ENCODE measurements around the gene RNASE13. TPM values are rescaled to one million over a fixed set of nuclear protein-coding genes. Genes with fewer than 3 reads are reported as not detected.
"Not testable (repeated sequence)": the region's sequence is repeated elsewhere in the genome, so short reads cannot be mapped to it uniquely, and the experiment has no call there.

The RNASE13 gene
- total RNA-seq, 1 experiment from 2014 or later = not detected

DNA sequence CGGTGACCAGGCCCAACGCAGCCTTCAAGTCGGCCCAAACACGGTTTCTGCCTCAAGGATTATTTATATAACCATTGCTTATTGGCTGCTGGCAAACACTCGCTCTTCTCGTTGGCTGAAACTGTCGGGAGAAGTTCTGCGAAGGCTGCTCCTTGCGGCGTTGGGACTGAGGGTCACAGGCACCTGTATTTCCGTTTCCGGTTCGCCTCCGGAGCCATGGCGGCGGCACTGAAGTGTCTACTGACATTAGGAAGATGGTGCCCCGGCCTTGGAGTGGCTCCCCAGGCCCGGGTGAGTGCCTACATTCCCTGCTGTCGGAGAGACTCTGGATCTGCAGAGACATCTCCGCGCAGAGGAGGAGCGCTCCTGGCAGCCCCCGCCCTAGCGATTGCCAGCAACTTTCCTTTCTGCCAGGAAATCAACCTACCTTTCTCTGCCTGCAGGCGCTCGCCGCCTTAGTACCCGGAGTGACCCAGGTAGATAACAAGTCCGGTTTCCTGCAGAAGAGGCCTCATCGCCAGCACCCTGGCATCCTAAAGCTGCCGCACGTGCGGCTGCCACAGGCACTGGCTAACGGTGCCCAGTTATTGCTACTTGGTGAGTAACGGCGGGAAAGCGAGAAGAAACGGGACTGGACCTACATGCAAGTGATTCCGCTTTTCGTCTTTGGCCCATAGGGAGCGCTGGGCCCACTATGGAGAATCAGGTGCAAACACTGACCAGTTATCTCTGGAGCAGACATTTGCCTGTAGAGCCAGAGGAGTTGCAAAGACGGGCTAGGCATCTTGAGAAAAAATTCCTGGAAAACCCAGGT lies 44.6 kb downstream of the RNASE13 start, which contains the start of gene METTL17:
Gene METTL17, plus strand, starts transcription at position 194 of the 814 bp plus-strand sequence. Its CDS starts 23 bp downstream, at position 217.
- DNase-seq (ENCODE audit: low spot score) = peak; percentile 87

DNA sequence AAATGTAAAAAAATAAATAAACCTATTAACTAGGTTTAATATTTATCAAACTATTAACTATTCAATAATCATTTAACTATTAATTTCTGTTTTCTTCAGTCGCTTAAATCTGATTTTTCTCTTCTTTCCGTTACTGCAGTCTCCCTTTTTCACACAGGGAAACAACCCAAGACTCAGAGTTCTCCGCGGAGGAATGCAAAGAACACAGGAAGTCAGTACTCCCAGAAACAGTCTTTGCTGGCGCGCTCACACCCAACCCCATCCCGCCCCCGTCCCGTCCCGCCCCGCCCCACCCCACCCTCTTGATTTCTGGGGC lies 45.2 kb downstream of the RNASE13 start:
- no peak for DNase-seq (ENCODE audit: low spot score)

DNA sequence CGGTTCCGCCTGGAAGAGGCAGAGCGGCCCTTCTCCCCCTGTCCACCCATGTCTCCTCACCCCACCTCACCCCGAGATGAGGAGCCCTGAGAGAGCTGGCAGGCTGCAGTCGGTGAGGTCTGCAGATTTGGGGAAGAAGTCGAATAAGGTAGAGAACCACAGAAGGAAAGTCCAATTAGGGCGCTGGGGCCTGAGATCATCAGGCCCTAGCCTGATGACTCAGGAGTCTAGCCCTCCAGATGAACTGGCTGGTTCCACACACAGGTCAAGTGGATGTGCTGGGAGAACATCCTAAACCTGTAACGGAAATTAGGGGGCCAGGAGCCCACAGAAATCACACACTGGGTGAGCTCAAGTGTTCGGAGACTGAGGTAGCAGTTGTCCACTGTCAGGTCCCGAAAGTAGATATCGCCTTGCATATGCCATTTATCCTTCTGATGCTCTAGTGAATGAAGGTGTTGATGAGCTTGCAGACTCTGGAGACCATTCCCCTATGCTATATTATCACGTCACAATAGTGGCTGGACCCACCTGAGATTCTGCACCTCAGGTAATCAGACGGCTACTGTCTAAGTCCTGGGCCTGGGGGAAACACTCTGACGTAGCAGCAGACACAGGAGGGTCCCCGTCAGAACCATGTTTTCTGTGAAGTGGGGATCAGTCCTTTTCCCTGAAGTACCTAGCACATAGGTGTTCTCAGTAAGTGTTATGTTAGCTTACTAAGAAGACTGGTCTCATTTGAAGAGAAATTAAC lies 45.7 kb downstream of the RNASE13 start:
- no peak for DNase-seq (ENCODE audit: low spot score)

DNA sequence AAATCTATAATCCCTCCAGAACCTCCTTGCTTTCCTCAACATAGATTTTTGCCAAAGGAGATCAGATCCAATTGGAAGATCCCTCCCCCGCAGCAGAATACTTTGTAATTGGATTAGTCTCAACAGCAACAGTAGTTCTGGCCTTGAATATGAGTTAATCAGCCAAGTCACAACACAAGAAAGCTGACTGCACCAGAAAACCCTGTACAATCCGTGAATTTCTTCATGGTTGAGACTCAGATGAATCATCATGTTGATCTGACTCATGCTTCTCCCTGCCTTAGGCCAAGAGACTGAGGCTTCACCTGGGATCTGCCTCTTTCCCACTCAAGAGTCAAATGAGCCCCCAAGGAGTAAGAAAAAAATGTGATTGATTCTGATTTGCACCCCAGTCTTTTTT lies 47.8 kb downstream of the RNASE13 start:
- no peak for DNase-seq (ENCODE audit: low spot score)

DNA sequence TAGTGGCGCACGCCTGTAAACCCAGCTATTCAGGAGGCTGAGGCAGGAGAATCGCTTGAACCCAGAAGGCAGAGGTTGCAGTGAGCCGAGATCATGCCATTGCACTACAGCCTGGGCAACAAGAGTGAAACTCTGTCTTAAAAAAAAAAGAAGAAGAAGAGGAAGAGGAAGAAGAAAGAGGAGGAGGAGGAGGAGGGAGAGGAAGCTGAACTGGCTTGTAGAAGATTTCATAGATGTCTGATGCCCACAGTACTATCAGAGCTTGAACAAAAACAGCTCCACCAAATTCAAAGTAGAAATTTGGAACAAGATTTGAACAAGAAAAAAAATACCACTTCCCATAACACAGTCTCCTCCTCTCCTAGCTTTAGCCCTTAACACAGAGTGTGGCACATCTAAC lies 49.0 kb downstream of the RNASE13 start:
- DNase-seq (ENCODE audit: low spot score) = not testable (repeated sequence)

Other genes with a start within 250 kb of the RNASE13 start
- 0.37 and 7.7 TPM in 2 replicates for gene RNASE1, start 232.0 kb downstream of the RNASE13 start, total RNA-seq (2014; rRNA removed; shearing (Covaris generic))
- gene RNASE3, start 143.4 kb downstream of the RNASE13 start, total RNA-seq (2014; rRNA removed; shearing (Covaris generic)) = not detected in 2 replicates
- gene RNASE2, start 79.3 kb downstream of the RNASE13 start, total RNA-seq (2014; rRNA removed; shearing (Covaris generic)) = not detected in 2 replicates
- gene METTL17, start 44.8 kb downstream of the RNASE13 start, total RNA-seq (2014; rRNA removed; shearing (Covaris generic)) = 47.1 and 49.6 TPM in 2 replicates
- not detected in 2 replicates for gene SLC39A2, start 35.5 kb downstream of the RNASE13 start, total RNA-seq (2014; rRNA removed; shearing (Covaris generic))
- 16.0 and 18.1 TPM in 2 replicates for gene NDRG2, start 9.7 kb downstream of the RNASE13 start, total RNA-seq (2014; rRNA removed; shearing (Covaris generic))
- not detected in 2 replicates for gene TPPP2, start 4.6 kb downstream of the RNASE13 start, total RNA-seq (2014; rRNA removed; shearing (Covaris generic))
- not detected in 2 replicates for gene RNASE7, start 7.6 kb upstream of the RNASE13 start, total RNA-seq (2014; rRNA removed; shearing (Covaris generic))
- gene RNASE8, start 23.0 kb upstream of the RNASE13 start, total RNA-seq (2014; rRNA removed; shearing (Covaris generic)) = not detected in 2 replicates
- 18.4 and 20.0 TPM in 2 replicates for gene ARHGEF40, start 35.5 kb upstream of the RNASE13 start, total RNA-seq (2014; rRNA removed; shearing (Covaris generic))
- gene ZNF219, start 63.8 kb upstream of the RNASE13 start, total RNA-seq (2014; rRNA removed; shearing (Covaris generic)) = 13.6 and 14.6 TPM in 2 replicates
- 0.41 TPM in 1 of 2 replicates, not detected in the other for gene TMEM253, start 66.3 kb upstream of the RNASE13 start, total RNA-seq (2014; rRNA removed; shearing (Covaris generic))
- gene OR5AU1, start 121.3 kb upstream of the RNASE13 start, total RNA-seq (2014; rRNA removed; shearing (Covaris generic)) = not detected in 2 replicates
- gene HNRNPC, start 234.6 kb upstream of the RNASE13 start, total RNA-seq (2014; rRNA removed; shearing (Covaris generic)) = 375 and 471 TPM in 2 replicates
- 0.05 and 0.33 TPM in 2 replicates for gene RPGRIP1, start 245.3 kb upstream of the RNASE13 start, total RNA-seq (2014; rRNA removed; shearing (Covaris generic))